ENCODE data around the gene COPS7A. TPM values are rescaled to one million over a fixed set of nuclear protein-coding genes. Genes with fewer than 3 reads are reported as not detected.
"Not testable (repeated sequence)": the region's sequence is repeated elsewhere in the genome, so short reads cannot be mapped to it uniquely, and the experiment has no call there.

Gene COPS7A
- total RNA-seq, 1 experiment from 2014 or later = 82.3 TPM

DNA sequence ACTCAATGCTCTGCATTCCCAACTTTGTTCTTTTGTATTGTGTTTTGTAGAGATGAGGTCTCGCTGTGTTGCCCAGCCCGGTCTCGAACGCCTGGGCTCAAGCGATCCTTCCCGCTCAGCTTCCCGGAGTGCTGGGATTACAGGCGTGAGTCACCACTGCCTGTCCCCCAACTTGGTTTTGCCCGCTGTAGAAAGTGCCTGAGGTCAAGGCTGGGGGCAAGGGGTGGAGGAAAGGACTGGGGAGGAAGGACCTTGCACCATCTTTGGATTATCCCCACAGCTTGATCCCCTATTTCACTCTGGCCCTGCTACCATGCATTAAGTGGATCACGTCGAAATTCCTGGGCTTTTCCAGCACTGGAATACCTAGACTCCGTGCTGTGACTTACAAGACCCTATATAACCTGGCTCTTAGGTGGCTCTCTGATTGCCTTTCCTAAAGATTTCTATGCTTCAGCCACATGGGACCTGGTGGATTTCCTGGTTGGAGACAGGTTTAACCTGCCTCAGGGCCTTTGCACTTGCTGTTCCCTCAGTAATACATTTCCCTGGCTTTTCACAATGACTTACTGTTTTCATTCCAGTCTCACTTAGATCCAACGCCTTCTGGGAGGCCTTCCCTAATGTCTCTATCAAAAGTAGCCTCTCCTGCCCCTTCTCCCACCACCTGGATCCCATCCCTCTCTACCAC is 22.6 kb upstream of the COPS7A start:
- TF ChIP-seq EZH2 (IDR thresholded peaks at IDR 0.05; ENCODE audit: low read length, unreplicated experiment) (no peak), EZH2phosphoT487 (IDR thresholded peaks at IDR 0.05; ENCODE audit: borderline replicate concordance, low read length) (no peak)
- TF ChIP-seq, protein P1, sequence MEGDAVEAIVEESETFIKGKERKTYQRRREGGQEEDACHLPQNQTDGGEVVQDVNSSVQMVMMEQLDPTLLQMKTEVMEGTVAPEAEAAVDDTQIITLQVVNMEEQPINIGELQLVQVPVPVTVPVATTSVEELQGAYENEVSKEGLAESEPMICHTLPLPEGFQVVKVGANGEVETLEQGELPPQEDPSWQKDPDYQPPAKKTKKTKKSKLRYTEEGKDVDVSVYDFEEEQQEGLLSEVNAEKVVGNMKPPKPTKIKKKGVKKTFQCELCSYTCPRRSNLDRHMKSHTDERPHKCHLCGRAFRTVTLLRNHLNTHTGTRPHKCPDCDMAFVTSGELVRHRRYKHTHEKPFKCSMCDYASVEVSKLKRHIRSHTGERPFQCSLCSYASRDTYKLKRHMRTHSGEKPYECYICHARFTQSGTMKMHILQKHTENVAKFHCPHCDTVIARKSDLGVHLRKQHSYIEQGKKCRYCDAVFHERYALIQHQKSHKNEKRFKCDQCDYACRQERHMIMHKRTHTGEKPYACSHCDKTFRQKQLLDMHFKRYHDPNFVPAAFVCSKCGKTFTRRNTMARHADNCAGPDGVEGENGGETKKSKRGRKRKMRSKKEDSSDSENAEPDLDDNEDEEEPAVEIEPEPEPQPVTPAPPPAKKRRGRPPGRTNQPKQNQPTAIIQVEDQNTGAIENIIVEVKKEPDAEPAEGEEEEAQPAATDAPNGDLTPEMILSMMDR (conservative IDR thresholded peaks at IDR 0.05; ENCODE audit: low read depth, low read length) = no peak

DNA sequence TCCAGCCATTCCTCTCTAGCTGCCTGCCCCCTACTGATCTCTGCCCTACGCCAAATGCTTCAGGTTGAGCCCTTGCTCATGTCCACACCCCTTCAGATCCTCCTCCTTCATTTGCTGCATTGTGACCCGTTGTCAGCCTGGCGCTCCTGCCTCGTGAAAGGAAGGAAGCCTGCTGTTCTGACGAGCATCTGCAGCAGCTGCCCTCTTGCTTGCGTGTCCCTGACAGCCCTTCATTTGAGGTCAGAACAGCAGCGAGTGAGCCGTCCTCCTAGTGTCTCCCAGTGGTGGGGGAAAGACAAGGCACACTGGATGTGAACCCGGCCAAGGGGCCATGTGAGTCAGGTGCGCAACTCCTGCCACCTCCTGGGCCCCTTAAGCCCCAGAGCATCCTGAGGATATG is 20.2 kb upstream of the COPS7A start:
- no peak overlapping the region for H3K4me2 ChIP-seq (ENCODE audit: low read length)
- H3K27me3 ChIP-seq (ENCODE audit: low read length) = peaks cover 32% of the 10 kb centered on the region
- no peak for DNase-seq
- H3K9me2 ChIP-seq (replicated peaks; ENCODE audit: low read length) = no peaks in the 10 kb centered on the region
- BruUV-seq (replicated peaks) = no TSS peak
- no peaks in the 10 kb centered on the region for H4K20me1 ChIP-seq (ENCODE audit: low read length)
- no peaks in the 10 kb centered on the region for H3K9me3 ChIP-seq (ENCODE audit: low read length)
- no peak overlapping the region for H3K9ac ChIP-seq (ENCODE audit: low read length)
- no peak overlapping the region for H3K27ac ChIP-seq (ENCODE audit: low read length)
- no peaks in the 10 kb centered on the region for H3K4me1 ChIP-seq (ENCODE audit: insufficient read depth, low read length)
- ATAC-seq = no peak
- no peak for TF ChIP-seq EZH2 (IDR thresholded peaks at IDR 0.05; ENCODE audit: low read length, unreplicated experiment)
- no peak overlapping the region for H3K4me3 ChIP-seq (ENCODE audit: low read length)
- CTCF ChIA-PET = no interaction called here
- H3K79me2 ChIP-seq (ENCODE audit: low read length) = no peaks in the 10 kb centered on the region
- no peaks in the 10 kb centered on the region for H3K36me3 ChIP-seq (ENCODE audit: low read depth, low read length)
- H2AFZ ChIP-seq (ENCODE audit: low read length) = no peak overlapping the region
- POLR2A ChIA-PET (ENCODE audit: unreplicated experiment) = no interaction called here
- intact Hi-C loops (cut with micrococcal nuclease) = no loop called here
- H3F3A ChIP-seq (ENCODE audit: low read length, unreplicated experiment) = no peaks in the 10 kb centered on the region

More for the DNA sequence above, 22.6 kb upstream of the COPS7A start:
- Histone ChIP-seq H3F3A (ENCODE audit: low read length, unreplicated experiment) (no peaks in the 10 kb centered on the region), H3K36me3 (ENCODE audit: low read depth, low read length) (no peaks in the 10 kb centered on the region), H3K4me1 (ENCODE audit: insufficient read depth, low read length) (no peaks in the 10 kb centered on the region), H2AFZ (ENCODE audit: low read length) (no peak overlapping the region), H3K27ac (ENCODE audit: low read length) (no peak overlapping the region), H3K9ac (ENCODE audit: low read length) (no peak overlapping the region), H4K20me1 (ENCODE audit: low read length) (no peaks in the 10 kb centered on the region), H3K9me2 (replicated peaks; ENCODE audit: low read length) (no peaks in the 10 kb centered on the region), H3K79me2 (ENCODE audit: low read length) (no peaks in the 10 kb centered on the region), H3K4me3 (ENCODE audit: low read length) (no peak overlapping the region), H3K4me2 (ENCODE audit: low read length) (peak overlapping the region; percentile 37; the same call in 1 of the 2 replicates), H3K9me3 (ENCODE audit: low read length) (no peaks in the 10 kb centered on the region), H3K27me3 (ENCODE audit: low read length) (peaks cover 33% of the 10 kb centered on the region)
- POLR2A ChIA-PET (ENCODE audit: unreplicated experiment) = no interaction called here
- BruUV-seq (replicated peaks) = no TSS peak
- DNase-seq = no peak
- intact Hi-C loops (cut with micrococcal nuclease) = no loop called here
- ATAC-seq = no peak
- CTCF ChIA-PET = no interaction called here

DNA sequence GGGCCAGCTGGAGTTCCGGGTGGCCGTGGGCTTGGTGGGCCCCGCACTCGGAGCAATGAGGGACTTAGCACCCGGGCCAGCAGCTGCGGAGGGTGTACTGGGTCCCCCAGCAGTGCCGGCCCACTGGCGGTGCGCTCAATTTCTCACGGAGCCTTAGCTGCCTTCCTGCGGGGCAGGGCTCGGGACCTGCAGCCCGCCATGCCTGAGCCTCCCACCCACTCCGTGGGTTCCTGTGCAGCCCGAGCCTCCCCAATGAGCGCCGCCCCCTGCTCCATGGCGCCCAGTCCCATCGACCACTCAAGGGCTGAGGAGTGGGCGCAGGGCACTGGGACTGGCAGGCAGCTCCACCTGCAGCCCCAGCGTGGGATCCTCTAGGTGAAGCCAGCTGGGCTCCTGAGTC is 15.5 kb upstream of the COPS7A start:
- BruUV-seq (replicated peaks); H2AFZ ChIP-seq (ENCODE audit: low read length); H3K9ac ChIP-seq (ENCODE audit: low read length); H3K4me3 ChIP-seq (ENCODE audit: low read length); H3K9me2 ChIP-seq (replicated peaks; ENCODE audit: low read length); H3K4me2 ChIP-seq (ENCODE audit: low read length); H3K4me1 ChIP-seq (ENCODE audit: insufficient read depth, low read length); intact Hi-C loops (cut with micrococcal nuclease); H4K20me1 ChIP-seq (ENCODE audit: low read length); DNase-seq; H3K27me3 ChIP-seq (ENCODE audit: low read length); CTCF ChIA-PET; H3K79me2 ChIP-seq (ENCODE audit: low read length); H3K36me3 ChIP-seq (ENCODE audit: low read depth, low read length); H3F3A ChIP-seq (ENCODE audit: low read length, unreplicated experiment); H3K27ac ChIP-seq (ENCODE audit: low read length); H3K9me3 ChIP-seq (ENCODE audit: low read length); ATAC-seq: not testable (repeated sequence)
- POLR2A ChIA-PET (ENCODE audit: unreplicated experiment) = interaction anchor here (0.6 kb wide), 1 partner anchor 179 kb away, joined by 4 read pairs; no protein-coding TSS in a partner anchor

Data from PC-3 (cell line).